Body of pancreas (tissue), 4 donors: ENCODE measurements around the gene EDEM1. TPM values are rescaled to one million over a fixed set of nuclear protein-coding genes. Genes with fewer than 3 reads are reported as not detected.
"Not testable (repeated sequence)": the region's sequence is repeated elsewhere in the genome, so short reads cannot be mapped to it uniquely, and the experiment has no call there.

Experiments used
- ATAC-seq: fragments of 150-250 bp; one replicate; pipeline ENCODE4 v1.9.1; 2016
- DNase-seq, 4 donors: peaks; one replicate each; pipeline ENCODE4 v3.0.0-alpha.2; 2019
- H3K27ac ChIP-seq, 4 donors: fragments of 200-600 bp; sonication (generic); 1 replicate in 3 of 4; 2 replicates in 1 of 4; pipeline versions ENCODE4 v1.5.1 to v1.6.1; 2016 to 2019; ENCODE audit warnings: mild to moderate bottlenecking in 1 of 4, mixed read lengths in 1 of 4, moderate library complexity in 1 of 4
- H3K27me3 ChIP-seq, 2 donors: fragments of 200-600 bp; sonication (generic); one replicate each; pipeline ENCODE4 v1.6.0; 2016; ENCODE audit warnings: mild to moderate bottlenecking in 1 of 2
- H3K36me3 ChIP-seq, 2 donors: fragments of 200-600 bp; sonication (generic); replicated peaks in 1 of 2; 2 replicates each; pipeline ENCODE4 v1.5.1; 2016; ENCODE audit warnings: low read depth in 2 of 2; ENCODE audit not compliant: insufficient read depth in 1 of 2
- H3K4me1 ChIP-seq: fragments of 200-600 bp; sonication (generic); one replicate; pipeline ENCODE4 v1.6.0; 2016
- H3K4me3 ChIP-seq, 2 donors: fragments of 200-600 bp; sonication (generic); 1 replicate in 1 of 2; 2 replicates in 1 of 2; pipeline ENCODE4 v1.5.1; 2016 to 2019
- H3K9me3 ChIP-seq, 3 donors: fragments of 200-600 bp; sonication (generic); 1 replicate in 2 of 3; 2 replicates in 1 of 3; pipeline ENCODE4 v1.5.1; 2016
- CTCF ChIP-seq, 7 experiments: fragments of 450-650 bp in 4 of 7; fragments of 200-600 bp in 3 of 7; sonication (generic) in 3 of 7; IDR thresholded peaks; one replicate each; pipeline ENCODE4 v1.5.1; 2016 to 2019; ENCODE audit warnings: antibody characterized with exemption in 7 of 7
- POLR2A ChIP-seq, 3 donors: fragments of 450-650 bp; IDR thresholded peaks; one replicate each; pipeline ENCODE4 v1.6.1; 2016; ENCODE audit warnings: antibody characterized with exemption in 3 of 3, mild to moderate bottlenecking in 2 of 3
- WGBS, 2 donors: methylation state at CpG; one replicate each; pipeline ENCODE4 v1.1.5; 2017; 5-methylcytosine and 5-hydroxymethylcytosine counted together
- intact Hi-C: fragments of 100-400 bp; cut with DNase I; formaldehyde crosslinking; loops from one replicate; pipeline ENCODE4 v1.15.1; 2023
- total RNA-seq, 2 donors: library from RNA; depleted of rRNA; stranded (reverse); fragments of >200 nt; gene quantifications; one replicate each; pipeline ENCODE4 v1.1.0, GENCODE V29; 2016

Gene EDEM1
- total RNA-seq, 2 donors from 2014 or later, result 23.9 to 46.1 TPM

GRCh38 chr3:5168110-5168509 lies 19.4 kb upstream of the EDEM1 start:
- no peak for ATAC-seq
- H3K27me3 ChIP-seq, result no peaks in the 10 kb centered on the region
- 69 to 73% methylated on average over 3 to 4 of the region's 4 CpGs for WGBS, 2 donors
- no peak overlapping the region for H3K27ac ChIP-seq
- peaks cover 19% of the 10 kb centered on the region for H3K4me1 ChIP-seq
- peaks cover 0 to 6% of the 10 kb centered on the region in 2 donors for H3K36me3 ChIP-seq
- no peak for DNase-seq
- H3K9me3 ChIP-seq, result no peaks in the 10 kb centered on the region
- intact Hi-C loops, result no loop called here
- no peak overlapping the region for H3K4me3 ChIP-seq
- TF ChIP-seq POLR2A (IDR thresholded peaks at IDR 0.05) (no peak), CTCF (IDR thresholded peaks at IDR 0.05) (no peak)

DNA sequence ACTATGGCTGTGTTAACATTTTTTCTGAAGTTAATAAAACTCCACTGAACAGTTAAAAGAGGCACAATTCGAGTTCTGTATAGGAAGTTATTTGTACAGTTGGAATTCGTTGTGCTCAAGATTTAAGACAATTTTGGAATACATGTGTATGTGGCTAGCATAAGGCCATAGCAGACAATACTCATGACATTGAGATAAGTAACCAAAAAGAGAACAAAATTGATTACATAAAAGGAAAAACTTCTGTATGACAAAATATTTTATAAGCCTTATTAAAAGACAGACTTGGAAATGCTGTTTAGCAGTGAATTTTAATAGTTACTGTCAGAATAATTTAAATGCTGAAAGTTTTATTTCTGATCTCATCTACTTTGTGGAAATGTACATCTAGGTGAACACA lies 17.7 kb upstream of the EDEM1 start:
- no peak for DNase-seq
- TF ChIP-seq CTCF (IDR thresholded peaks at IDR 0.05) (no peak), POLR2A (IDR thresholded peaks at IDR 0.05) (no peak)

GRCh38 chr3:5170975-5171374 lies 16.5 kb upstream of the EDEM1 start:
- TF ChIP-seq POLR2A (IDR thresholded peaks at IDR 0.05) (no peak), CTCF (IDR thresholded peaks at IDR 0.05) (no peak)
- 78 to 80% methylated on average over 5 of the region's 5 CpGs for WGBS, 2 donors
- H3K4me3 ChIP-seq, result no peak overlapping the region
- H3K4me1 ChIP-seq, result peaks cover 19% of the 10 kb centered on the region
- no peak for DNase-seq
- no peaks in the 10 kb centered on the region for H3K9me3 ChIP-seq
- H3K27me3 ChIP-seq, result no peaks in the 10 kb centered on the region
- intact Hi-C loops, result no loop called here
- ATAC-seq, result no peak
- H3K27ac ChIP-seq, result no peak overlapping the region
- peaks cover 0 to 17% of the 10 kb centered on the region in 2 donors for H3K36me3 ChIP-seq

More for the DNA sequence above, 17.7 kb upstream of the EDEM1 start:
- Histone ChIP-seq H3K4me1 (peaks cover 19% of the 10 kb centered on the region), H3K27me3 (no peaks in the 10 kb centered on the region), H3K36me3 (peaks cover 0 to 13% of the 10 kb centered on the region in 2 donors), H3K4me3 (no peak overlapping the region), H3K9me3 (no peaks in the 10 kb centered on the region), H3K27ac (no peak overlapping the region)
- 29 to 34% methylated on average over 2 of the region's 2 CpGs for WGBS, 2 donors
- intact Hi-C loops, result no loop called here
- no peak for ATAC-seq

DNA sequence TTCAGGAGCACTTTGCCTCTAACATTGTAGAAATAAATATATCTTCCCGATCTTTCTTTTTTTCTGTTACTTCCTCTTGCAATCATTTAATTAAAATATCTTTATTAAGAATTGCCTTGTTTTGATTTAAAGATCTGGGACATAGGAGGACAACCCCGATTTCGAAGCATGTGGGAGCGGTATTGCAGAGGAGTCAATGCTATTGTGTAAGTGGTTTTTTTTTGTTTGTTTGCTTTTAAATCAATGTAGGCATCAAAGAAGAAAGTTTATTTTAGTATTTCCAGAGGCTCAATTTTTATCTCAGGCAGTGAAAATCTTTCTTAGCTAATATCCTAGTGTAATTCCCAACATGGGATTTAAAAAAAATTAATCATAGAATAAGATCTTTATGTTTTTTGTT lies 15.5 kb upstream of the EDEM1 start:
- Histone ChIP-seq H3K27ac (no peak overlapping the region), H3K27me3 (no peaks in the 10 kb centered on the region), H3K36me3 (peaks cover 0 to 19% of the 10 kb centered on the region in 2 donors), H3K4me3 (no peak overlapping the region), H3K9me3 (no peaks in the 10 kb centered on the region), H3K4me1 (peaks cover 13% of the 10 kb centered on the region)
- TF ChIP-seq POLR2A (IDR thresholded peaks at IDR 0.05) (no peak), CTCF (IDR thresholded peaks at IDR 0.05) (no peak)
- ATAC-seq (no peak), DNase-seq (no peak)
- WGBS, 2 donors, result 92 to 93% methylated on average over 4 of the region's 4 CpGs
- intact Hi-C loops, result no loop called here

GRCh38 chr3:5179036-5179435 lies 8.5 kb upstream of the EDEM1 start:
- H3K4me3 ChIP-seq, H3K9me3 ChIP-seq, H3K4me1 ChIP-seq, intact Hi-C loops, H3K27me3 ChIP-seq, ATAC-seq, DNase-seq, H3K27ac ChIP-seq: not testable (repeated sequence)
- peaks cover 4 to 21% of the 10 kb centered on the region in 2 donors for H3K36me3 ChIP-seq
- WGBS, 2 donors, result 93 to 97% methylated on average over 2 of the region's 2 CpGs
